GM12878 (cell line): ENCODE data around the gene COMMD1. TPM values are rescaled to one million over a fixed set of nuclear protein-coding genes. Genes with fewer than 3 reads are reported as not detected.
A peak's percentile ranks its signal among the peaks of the same experiment; 100 is the strongest.

ENCODE experiments used
- ATAC-seq: fragments of 200-7000 bp; cut with Tn5 transposase; 3 replicates; pipeline ENCODE4 v1.9.1; 2020; ENCODE audit warnings: mild to moderate bottlenecking, moderate library complexity
- BruUV-seq: library from RNA; stranded (reverse); fragments of 400-500 nt; replicated peaks from 2 replicates; lab custom pipeline; 2021; lab: Mats Ljungman, UMichigan
- CTCF ChIA-PET: fragments of 300-600 bp; sonication (Branson Sonifier 250); formaldehyde crosslinking; extraction: SDS; loops from one replicate; lab custom pipeline; 2021; ENCODE audit warnings: inconsistent platforms; lab: Yijun Ruan, JAX
- POLR2A ChIA-PET: fragments of 350-600 bp; formaldehyde crosslinking; extraction: SDS; loops from one replicate; lab custom pipeline; 2021; ENCODE audit warnings: inconsistent platforms; lab: Charles Lee
- RAD21 ChIA-PET: fragments of 300-600 bp; sonication (Branson Sonifier 250); formaldehyde crosslinking; loops from one replicate; lab custom pipeline; 2023; ENCODE audit warnings: antibody characterized with exemption; ENCODE audit not compliant: unreplicated experiment; lab: Charles Lee
- SMC1A ChIA-PET: fragments of 300-600 bp; sonication (Branson Sonifier 250); formaldehyde crosslinking; loops from one replicate; lab custom pipeline; 2023; ENCODE audit not compliant: unreplicated experiment, uncharacterized antibody; lab: Charles Lee
- DNase-seq: peaks from one replicate; pipeline ENCODE4 v3.0.0-alpha.2; 2011; ENCODE audit warnings: low read depth, low spot score
- FAIRE-seq: peaks from 3 replicates; lab custom pipeline; 2011; peaks lifted over from hg19 to GRCh38; lab: Jason Lieb, UNC
- H2AFZ ChIP-seq: 2 replicates; pipeline ENCODE4 v1.6.0; 2011; ENCODE audit warnings: low read depth, low read length, control low read depth; ENCODE audit not compliant: control insufficient read depth
- H3K27ac ChIP-seq: 2 replicates; pipeline ENCODE4 v1.5.1; 2011; ENCODE audit warnings: control low read depth; ENCODE audit not compliant: control insufficient read depth, insufficient read depth
- H3K27me3 ChIP-seq, 2 experiments: replicated peaks in 1 of 2; 2 replicates each; pipeline versions ENCODE4 v1.6.0 to v1.6.1; 2011; ENCODE audit warnings: low read length in 1 of 2; ENCODE audit not compliant: control insufficient read depth in 2 of 2, insufficient read depth in 2 of 2
- H3K36me3 ChIP-seq, 2 experiments: 2 replicates each; pipeline ENCODE4 v1.5.1; 2011; ENCODE audit warnings: low read length in 1 of 2; ENCODE audit not compliant: control insufficient read depth in 2 of 2, insufficient read depth in 2 of 2
- H3K4me1 ChIP-seq: 2 replicates; pipeline ENCODE4 v1.6.1; 2011; ENCODE audit warnings: mild to moderate bottlenecking, low read length, moderate library complexity, mixed read lengths; ENCODE audit not compliant: control insufficient read depth, insufficient read depth
- H3K4me2 ChIP-seq: 2 replicates; pipeline ENCODE4 v1.6.0; 2011; ENCODE audit warnings: control low read depth; ENCODE audit not compliant: control insufficient read depth, insufficient read depth
- H3K4me3 ChIP-seq: fragments of 200-600 bp; sonication (generic); 2 replicates; pipeline ENCODE4 v1.5.1; 2016
- H3K79me2 ChIP-seq: 2 replicates; pipeline ENCODE4 v1.6.0; 2011; ENCODE audit warnings: low read length; ENCODE audit not compliant: control insufficient read depth, insufficient read depth
- H3K9ac ChIP-seq: 2 replicates; pipeline ENCODE4 v1.8.0; 2011; ENCODE audit warnings: low read length, control low read depth, mixed read lengths; ENCODE audit not compliant: control insufficient read depth, insufficient read depth
- H3K9me3 ChIP-seq: replicated peaks from 3 replicates; pipeline ENCODE4 v1.5.1; 2011; ENCODE audit warnings: mild to moderate bottlenecking, low read length; ENCODE audit not compliant: control insufficient read depth, insufficient read depth
- H4K20me1 ChIP-seq: 2 replicates; pipeline ENCODE4 v1.6.0; 2011; ENCODE audit not compliant: control insufficient read depth, insufficient read depth
- ASH2L ChIP-seq: fragments of 300-600, 200-600 bp; sonication (generic); IDR thresholded peaks from 2 replicates; pipeline ENCODE4 v1.6.1; 2017; ENCODE audit warnings: low read depth, mild to moderate bottlenecking, borderline replicate concordance
- IKZF1 ChIP-seq: fragments of 450-650 bp; conservative IDR thresholded peaks from 2 replicates; pipeline ENCODE4 v1.6.1; 2017; ENCODE audit warnings: antibody characterized with exemption, mild to moderate bottlenecking
- JUNB ChIP-seq: IDR thresholded peaks from 2 replicates; pipeline ENCODE4 v1.6.1; 2016; ENCODE audit warnings: antibody characterized with exemption, mild to moderate bottlenecking
- LARP7 ChIP-seq: fragments of 450-650 bp; IDR thresholded peaks from 2 replicates; pipeline ENCODE4 v1.6.1; 2017; ENCODE audit warnings: mild to moderate bottlenecking
- NR2C1 ChIP-seq: fragments of 450-650 bp; IDR thresholded peaks from 2 replicates; pipeline ENCODE4 v1.6.1; 2017; ENCODE audit warnings: antibody characterized with exemption, mild to moderate bottlenecking, moderate library complexity
- NR2F1 ChIP-seq: fragments of 450-650 bp; conservative IDR thresholded peaks from 2 replicates; pipeline ENCODE4 v1.6.1; 2017; ENCODE audit warnings: mild to moderate bottlenecking
- POLR2A ChIP-seq: IDR thresholded peaks from 2 replicates; pipeline ENCODE4 v1.6.1; 2011; ENCODE audit warnings: low read depth, mild to moderate bottlenecking, low read length
- RAD51 ChIP-seq: fragments of 450-650 bp; IDR thresholded peaks from 2 replicates; pipeline ENCODE4 v1.6.1; 2016; ENCODE audit warnings: moderate library complexity, mild to moderate bottlenecking, inconsistent platforms
- SREBF2 ChIP-seq: IDR thresholded peaks from 2 replicates; pipeline ENCODE4 v1.6.1; 2012; ENCODE audit warnings: mild to moderate bottlenecking, low read length
- TBL1XR1 ChIP-seq: IDR thresholded peaks from 2 replicates; pipeline ENCODE4 v1.6.1; 2012; ENCODE audit warnings: low read depth, low read length, improper control_type of control experiment
- TCF12 ChIP-seq: IDR thresholded peaks from 2 replicates; pipeline ENCODE4 v1.6.1; 2011; ENCODE audit warnings: low read depth, mild to moderate bottlenecking, low read length
- WGBS: methylation state at CpG from one replicate; pipeline ENCODE4 v1.1.6; 2016; ENCODE audit warnings: low lambda C conversion rate; ENCODE audit not compliant: insufficient replicate concordance, insufficient coverage; ENCODE audit errors: missing lambda C conversion rate; 5-methylcytosine and 5-hydroxymethylcytosine counted together
- in situ Hi-C: fragments of 300-500 bp; cut with MboI; formaldehyde crosslinking; loops from 9 replicates; pipeline ENCODE4 v1.14.3; 2018; ENCODE audit warnings: mixed read lengths
- intact Hi-C: fragments of 100-400 bp; cut with micrococcal nuclease; formaldehyde crosslinking; loops from one replicate; pipeline ENCODE4 v1.14.2; 2022; ENCODE audit not compliant: unreplicated experiment
- polyA plus RNA-seq, 11 experiments: library from polyadenylated mRNA; depleted of rRNA in 4 of 11; unstranded in 6 of 11; stranded (reverse) in 5 of 11; fragments of >200 nt; fragmentation: Nextera tagmentation in 4 of 11; fragmentation: Illumina TruSeq in 1 of 11; extraction: Ambion mirVana in 4 of 11; extraction: Trizol in 1 of 11; gene quantifications; 1 replicate in 1 of 11; 2 replicates in 10 of 11; pipeline versions ENCODE4 v1.2.1 to v1.2.3, GENCODE V29; 2011 to 2016; ENCODE audit warnings: inconsistent platforms in 2 of 11, missing spikeins in 2 of 11, low read depth in 1 of 11
- total RNA-seq, 4 experiments: library from RNA; depleted of rRNA in 3 of 4; stranded (reverse); fragments of >200 nt in 3 of 4; fragmentation: Illumina TruSeq in 1 of 4; extraction: Trizol in 1 of 4; gene quantifications; 2 replicates each; pipeline versions ENCODE4 v1.2.1 to v1.2.3, GENCODE V29; 2013 to 2021
- TF ChIP-seq, protein P1 (sequence below): IDR thresholded peaks from 2 replicates; pipeline ENCODE4 v1.6.1; 2011; ENCODE audit warnings: borderline replicate concordance, low read depth, mild to moderate bottlenecking, moderate library complexity, mixed read lengths, low read length; ENCODE audit not compliant: insufficient read depth; ENCODE audit errors: extremely low read length
- TF ChIP-seq, protein P2 (sequence below): fragments of 450-650 bp; IDR thresholded peaks from 2 replicates; pipeline ENCODE4 v1.6.1; 2017; ENCODE audit warnings: mild to moderate bottlenecking, moderate library complexity
- TF ChIP-seq, protein P3 (sequence below): fragments of 450-650 bp; formaldehyde crosslinking; IDR thresholded peaks from 2 replicates; pipeline ENCODE4 v1.4.0; 2020; ENCODE audit warnings: mild to moderate bottlenecking, moderate library complexity
- TF ChIP-seq, protein P4 (sequence below): IDR thresholded peaks from 2 replicates; pipeline ENCODE4 v1.6.1; 2011; ENCODE audit warnings: mild to moderate bottlenecking, low read depth, low read length, moderate library complexity; ENCODE audit not compliant: insufficient replicate concordance

COMMD1 gene
- total and polyA plus RNA-seq, 10 of the 15 experiments (the other 5 are each of a cell fraction or from before 2014, with no cell fraction given): 39.7 to 210 (median 53.7) TPM

DNA sequence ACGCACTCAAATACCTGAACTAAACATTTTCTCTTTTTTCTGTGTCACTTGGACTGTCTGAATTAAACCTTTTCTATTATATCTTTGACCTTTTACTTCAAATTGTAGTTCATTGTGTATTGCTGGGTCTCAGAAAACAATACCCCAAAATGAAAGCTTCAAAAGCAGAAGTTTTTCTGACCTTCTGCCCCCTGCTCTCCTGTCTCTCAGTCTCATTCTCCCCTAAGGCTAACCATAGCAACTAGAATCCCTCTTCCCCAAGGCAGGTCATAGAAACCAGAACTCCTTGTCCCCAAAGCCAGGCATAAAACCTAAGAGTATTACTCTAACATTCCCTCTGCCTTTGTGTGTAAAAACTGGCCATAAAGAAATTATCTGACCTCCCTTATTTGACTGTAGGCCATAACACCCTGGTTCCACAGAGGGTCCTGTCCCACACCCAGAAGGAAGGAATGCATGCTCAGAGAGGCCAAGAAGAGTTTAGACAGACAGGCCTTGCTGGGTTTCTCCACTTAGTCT, 197.0 kb downstream of the COMMD1 start:
- Histone ChIP-seq H3K79me2 (no peaks in the 10 kb centered on the region; the same call in none of the 2 replicates), H3K4me2 (no peak overlapping the region), H3K36me3 (no peaks in the 10 kb centered on the region), H3K9ac (no peak overlapping the region), H3K27me3 (no peaks in the 10 kb centered on the region), H3K9me3 (no peaks in the 10 kb centered on the region), H4K20me1 (no peaks in the 10 kb centered on the region), H3K27ac (no peak overlapping the region), H2AFZ (no peak overlapping the region), H3K4me3 (no peak overlapping the region), H3K4me1 (peaks cover 41% of the 10 kb centered on the region)
- ChIA-PET POLR2A (interaction anchor here (0.6 to 0.9 kb wide), 4 partner anchors 14 to 97 kb away, joined by 3 read pairs; no protein-coding TSS in a partner anchor), CTCF (interaction anchor here (1.2 to 1.4 kb wide), 2 partner anchors 16 to 69 kb away, joined by 3 read pairs; no protein-coding TSS in a partner anchor), SMC1A (interaction anchor here (0.7 to 5.6 kb wide), 13 partner anchors 9 to 108 kb away, joined by 3 to 50 read pairs (median 4); no protein-coding TSS in a partner anchor), RAD21 (interaction anchor here (1.0 to 4.7 kb wide), 5 partner anchors 27 to 107 kb away, joined by 5 to 38 read pairs (median 12); no protein-coding TSS in a partner anchor)
- BruUV-seq: no TSS peak
- in situ Hi-C loops: no loop called here
- ATAC-seq: no peak
- intact Hi-C loops: no loop called here
- 57% methylated on average over 1 of the region's 1 CpG for WGBS
- DNase-seq: no peak
- no peak for FAIRE-seq
- TF ChIP-seq IKZF1 (peak; percentile 37; the same call in 1 of the 2 replicates), RAD51 (no peak), TBL1XR1 (no peak), TCF12 (no peak), LARP7 (no peak), JUNB (no peak), NR2F1 (peak; percentile 92), SREBF2 (no peak), ASH2L (no peak), POLR2A (no peak), NR2C1 (no peak)
- TF ChIP-seq, protein P1, sequence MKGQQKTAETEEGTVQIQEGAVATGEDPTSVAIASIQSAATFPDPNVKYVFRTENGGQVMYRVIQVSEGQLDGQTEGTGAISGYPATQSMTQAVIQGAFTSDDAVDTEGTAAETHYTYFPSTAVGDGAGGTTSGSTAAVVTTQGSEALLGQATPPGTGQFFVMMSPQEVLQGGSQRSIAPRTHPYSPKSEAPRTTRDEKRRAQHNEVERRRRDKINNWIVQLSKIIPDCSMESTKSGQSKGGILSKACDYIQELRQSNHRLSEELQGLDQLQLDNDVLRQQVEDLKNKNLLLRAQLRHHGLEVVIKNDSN: no peak
- TF ChIP-seq, protein P2, sequence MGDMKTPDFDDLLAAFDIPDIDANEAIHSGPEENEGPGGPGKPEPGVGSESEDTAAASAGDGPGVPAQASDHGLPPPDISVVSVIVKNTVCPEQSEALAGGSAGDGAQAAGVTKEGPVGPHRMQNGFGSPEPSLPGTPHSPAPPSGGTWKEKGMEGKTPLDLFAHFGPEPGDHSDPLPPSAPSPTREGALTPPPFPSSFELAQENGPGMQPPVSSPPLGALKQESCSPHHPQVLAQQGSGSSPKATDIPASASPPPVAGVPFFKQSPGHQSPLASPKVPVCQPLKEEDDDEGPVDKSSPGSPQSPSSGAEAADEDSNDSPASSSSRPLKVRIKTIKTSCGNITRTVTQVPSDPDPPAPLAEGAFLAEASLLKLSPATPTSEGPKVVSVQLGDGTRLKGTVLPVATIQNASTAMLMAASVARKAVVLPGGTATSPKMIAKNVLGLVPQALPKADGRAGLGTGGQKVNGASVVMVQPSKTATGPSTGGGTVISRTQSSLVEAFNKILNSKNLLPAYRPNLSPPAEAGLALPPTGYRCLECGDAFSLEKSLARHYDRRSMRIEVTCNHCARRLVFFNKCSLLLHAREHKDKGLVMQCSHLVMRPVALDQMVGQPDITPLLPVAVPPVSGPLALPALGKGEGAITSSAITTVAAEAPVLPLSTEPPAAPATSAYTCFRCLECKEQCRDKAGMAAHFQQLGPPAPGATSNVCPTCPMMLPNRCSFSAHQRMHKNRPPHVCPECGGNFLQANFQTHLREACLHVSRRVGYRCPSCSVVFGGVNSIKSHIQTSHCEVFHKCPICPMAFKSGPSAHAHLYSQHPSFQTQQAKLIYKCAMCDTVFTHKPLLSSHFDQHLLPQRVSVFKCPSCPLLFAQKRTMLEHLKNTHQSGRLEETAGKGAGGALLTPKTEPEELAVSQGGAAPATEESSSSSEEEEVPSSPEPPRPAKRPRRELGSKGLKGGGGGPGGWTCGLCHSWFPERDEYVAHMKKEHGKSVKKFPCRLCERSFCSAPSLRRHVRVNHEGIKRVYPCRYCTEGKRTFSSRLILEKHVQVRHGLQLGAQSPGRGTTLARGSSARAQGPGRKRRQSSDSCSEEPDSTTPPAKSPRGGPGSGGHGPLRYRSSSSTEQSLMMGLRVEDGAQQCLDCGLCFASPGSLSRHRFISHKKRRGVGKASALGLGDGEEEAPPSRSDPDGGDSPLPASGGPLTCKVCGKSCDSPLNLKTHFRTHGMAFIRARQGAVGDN: 0 out of 2 replicates have a peak, but pooled peaks have one; percentile 36
- TF ChIP-seq, protein P3, sequence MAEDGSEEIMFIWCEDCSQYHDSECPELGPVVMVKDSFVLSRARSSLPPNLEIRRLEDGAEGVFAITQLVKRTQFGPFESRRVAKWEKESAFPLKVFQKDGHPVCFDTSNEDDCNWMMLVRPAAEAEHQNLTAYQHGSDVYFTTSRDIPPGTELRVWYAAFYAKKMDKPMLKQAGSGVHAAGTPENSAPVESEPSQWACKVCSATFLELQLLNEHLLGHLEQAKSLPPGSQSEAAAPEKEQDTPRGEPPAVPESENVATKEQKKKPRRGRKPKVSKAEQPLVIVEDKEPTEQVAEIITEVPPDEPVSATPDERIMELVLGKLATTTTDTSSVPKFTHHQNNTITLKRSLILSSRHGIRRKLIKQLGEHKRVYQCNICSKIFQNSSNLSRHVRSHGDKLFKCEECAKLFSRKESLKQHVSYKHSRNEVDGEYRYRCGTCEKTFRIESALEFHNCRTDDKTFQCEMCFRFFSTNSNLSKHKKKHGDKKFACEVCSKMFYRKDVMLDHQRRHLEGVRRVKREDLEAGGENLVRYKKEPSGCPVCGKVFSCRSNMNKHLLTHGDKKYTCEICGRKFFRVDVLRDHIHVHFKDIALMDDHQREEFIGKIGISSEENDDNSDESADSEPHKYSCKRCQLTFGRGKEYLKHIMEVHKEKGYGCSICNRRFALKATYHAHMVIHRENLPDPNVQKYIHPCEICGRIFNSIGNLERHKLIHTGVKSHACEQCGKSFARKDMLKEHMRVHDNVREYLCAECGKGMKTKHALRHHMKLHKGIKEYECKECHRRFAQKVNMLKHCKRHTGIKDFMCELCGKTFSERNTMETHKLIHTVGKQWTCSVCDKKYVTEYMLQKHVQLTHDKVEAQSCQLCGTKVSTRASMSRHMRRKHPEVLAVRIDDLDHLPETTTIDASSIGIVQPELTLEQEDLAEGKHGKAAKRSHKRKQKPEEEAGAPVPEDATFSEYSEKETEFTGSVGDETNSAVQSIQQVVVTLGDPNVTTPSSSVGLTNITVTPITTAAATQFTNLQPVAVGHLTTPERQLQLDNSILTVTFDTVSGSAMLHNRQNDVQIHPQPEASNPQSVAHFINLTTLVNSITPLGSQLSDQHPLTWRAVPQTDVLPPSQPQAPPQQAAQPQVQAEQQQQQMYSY (CRISPR knock-in tag): no peak
- TF ChIP-seq, protein P4, sequence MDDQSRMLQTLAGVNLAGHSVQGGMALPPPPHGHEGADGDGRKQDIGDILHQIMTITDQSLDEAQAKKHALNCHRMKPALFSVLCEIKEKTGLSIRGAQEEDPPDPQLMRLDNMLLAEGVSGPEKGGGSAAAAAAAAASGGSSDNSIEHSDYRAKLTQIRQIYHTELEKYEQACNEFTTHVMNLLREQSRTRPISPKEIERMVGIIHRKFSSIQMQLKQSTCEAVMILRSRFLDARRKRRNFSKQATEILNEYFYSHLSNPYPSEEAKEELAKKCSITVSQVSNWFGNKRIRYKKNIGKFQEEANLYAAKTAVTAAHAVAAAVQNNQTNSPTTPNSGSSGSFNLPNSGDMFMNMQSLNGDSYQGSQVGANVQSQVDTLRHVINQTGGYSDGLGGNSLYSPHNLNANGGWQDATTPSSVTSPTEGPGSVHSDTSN: no peak
